Neural cell (in vitro differentiated cells): Measurements from ENCODE around the gene SMIM35.

Experiments used
- CTCF ChIP-seq: fragments of 450-650 bp; IDR thresholded peaks from 2 replicates; pipeline ENCODE4 v1.5.1; 2014; ENCODE audit warnings: antibody characterized with exemption, mild to moderate bottlenecking, moderate library complexity; ENCODE audit not compliant: poor library complexity, severe bottlenecking
- EZH2 ChIP-seq: fragments of 200-600, 300-800 bp; shearing (Covaris generic), sonication (generic); IDR thresholded peaks from 2 replicates; pipeline ENCODE4 v1.6.1; 2014; ENCODE audit warnings: antibody characterized with exemption, low read length, borderline replicate concordance, mild to moderate bottlenecking; ENCODE audit not compliant: insufficient read depth, poor library complexity, severe bottlenecking
- MXI1 ChIP-seq: fragments of 450-650 bp; conservative IDR thresholded peaks from 2 replicates; pipeline ENCODE4 v1.6.1; 2014; ENCODE audit warnings: antibody characterized with exemption, mild to moderate bottlenecking; ENCODE audit not compliant: poor library complexity, severe bottlenecking
- RAD21 ChIP-seq: fragments of 450-650 bp; conservative IDR thresholded peaks from 2 replicates; pipeline ENCODE4 v1.6.1; 2014; ENCODE audit warnings: antibody characterized with exemption, mild to moderate bottlenecking, moderate library complexity
- REST ChIP-seq: IDR thresholded peaks from 2 replicates; pipeline ENCODE4 v1.6.1; 2012; ENCODE audit warnings: borderline replicate concordance
- SMC3 ChIP-seq: fragments of 450-650 bp; conservative IDR thresholded peaks from 2 replicates; pipeline ENCODE4 v1.6.1; 2014; ENCODE audit warnings: antibody characterized with exemption, mild to moderate bottlenecking, moderate library complexity; ENCODE audit not compliant: poor library complexity

GRCh38 chr11:118014022-118014421, 72.7 kb downstream of the SMIM35 start:
- TF ChIP-seq RAD21 (no peak), EZH2 (no peak), CTCF (no peak), REST (no peak), MXI1 (no peak), SMC3 (no peak)
